IMR-90 (cell line): ENCODE results near the gene MDM4. TPM values are rescaled to one million over a fixed set of nuclear protein-coding genes. Genes with fewer than 3 reads are reported as not detected.

Experiments used
- ATAC-seq: fragments of 200-7000 bp; cut with Tn5 transposase; 2 replicates; pipeline ENCODE4 v1.9.1; 2020; ENCODE audit warnings: low read depth, mild to moderate bottlenecking, moderate library complexity
- BruUV-seq: library from RNA; stranded (reverse); fragments of 400-500 nt; replicated peaks from 2 replicates; lab custom pipeline; 2021; lab: Mats Ljungman, UMichigan
- CTCF ChIA-PET: fragments of 300-600 bp; formaldehyde crosslinking; extraction: SDS; loops from one replicate; lab custom pipeline; 2021; ENCODE audit warnings: antibody characterized with exemption; lab: Yijun Ruan, JAX
- POLR2A ChIA-PET: fragments of 300-600 bp; sonication (Branson Sonifier 250); formaldehyde crosslinking; loops from one replicate; lab custom pipeline; 2022; ENCODE audit warnings: antibody characterized with exemption; ENCODE audit not compliant: unreplicated experiment; lab: Charles Lee
- DNase-seq: peaks from one replicate; pipeline ENCODE4 v3.0.0; 2013
- H2AFZ ChIP-seq: replicated peaks from 2 replicates; pipeline ENCODE3; 2013; ENCODE audit warnings: low read length, mild to moderate bottlenecking; ENCODE audit not compliant: poor library complexity
- H2AK5ac ChIP-seq: 2 replicates; pipeline ENCODE4 v1.6.1; 2013; ENCODE audit warnings: low read depth, low read length, inconsistent platforms
- H2AK9ac ChIP-seq: replicated peaks from 2 replicates; pipeline ENCODE3; 2013; ENCODE audit warnings: mild to moderate bottlenecking, low read depth, low read length, moderate library complexity; ENCODE audit not compliant: poor library complexity
- H2BK120ac ChIP-seq: 2 replicates; pipeline ENCODE4 v1.6.1; 2013; ENCODE audit warnings: low read depth, low read length, inconsistent platforms
- H2BK15ac ChIP-seq: 3 replicates; pipeline ENCODE4 v1.6.1; 2013; ENCODE audit warnings: low read depth, low read length, inconsistent platforms
- H2BK20ac ChIP-seq: 2 replicates; pipeline ENCODE4 v1.6.1; 2013; ENCODE audit warnings: low read depth, mild to moderate bottlenecking, inconsistent platforms, low read length, moderate library complexity
- H2BK5ac ChIP-seq: 2 replicates; pipeline ENCODE4 v1.6.1; 2013; ENCODE audit warnings: mild to moderate bottlenecking, low read depth, low read length, inconsistent platforms; ENCODE audit not compliant: poor library complexity, severe bottlenecking
- H3K14ac ChIP-seq: replicated peaks from 2 replicates; pipeline ENCODE4 v1.6.1; 2013; ENCODE audit warnings: low read depth, low read length, inconsistent platforms
- H3K18ac ChIP-seq: 2 replicates; pipeline ENCODE4 v1.6.1; 2013; ENCODE audit warnings: low read depth, low read length, control low read depth
- H3K23ac ChIP-seq: 2 replicates; pipeline ENCODE4 v1.6.1; 2013; ENCODE audit warnings: low read depth, low read length, inconsistent platforms
- H3K27ac ChIP-seq: 2 replicates; pipeline ENCODE4 v1.5.1; 2013; ENCODE audit warnings: mild to moderate bottlenecking, control low read depth, low read length; ENCODE audit not compliant: insufficient read depth
- H3K27me3 ChIP-seq: 2 replicates; pipeline ENCODE4 v1.6.1; 2013; ENCODE audit warnings: low read length; ENCODE audit not compliant: control insufficient read depth, insufficient read depth
- H3K36me3 ChIP-seq: 2 replicates; pipeline ENCODE4 v1.6.1; 2013; ENCODE audit warnings: low read length, mixed read lengths; ENCODE audit not compliant: control insufficient read depth, insufficient read depth
- H3K4ac ChIP-seq: 2 replicates; pipeline ENCODE4 v1.6.1; 2013; ENCODE audit warnings: low read depth, low read length, inconsistent platforms
- H3K4me1 ChIP-seq: 2 replicates; pipeline ENCODE4 v1.6.1; 2013; ENCODE audit warnings: low read length, mixed read lengths; ENCODE audit not compliant: control insufficient read depth, insufficient read depth
- H3K4me2 ChIP-seq: 2 replicates; pipeline ENCODE4 v1.6.1; 2013; ENCODE audit warnings: low read depth, mild to moderate bottlenecking, control low read depth, low read length, moderate library complexity
- H3K4me3 ChIP-seq: 2 replicates; pipeline ENCODE4 v1.5.1; 2013; ENCODE audit warnings: low read depth, mild to moderate bottlenecking, control low read depth, low read length, moderate library complexity; ENCODE audit not compliant: insufficient read depth
- H3K56ac ChIP-seq: 2 replicates; pipeline ENCODE4 v1.6.1; 2013; ENCODE audit warnings: low read length, inconsistent platforms; ENCODE audit not compliant: insufficient read depth; ENCODE audit errors: extremely low read depth
- H3K79me1 ChIP-seq, 2 experiments: 2 replicates each; pipeline ENCODE4 v1.6.1; 2013; ENCODE audit warnings: low read length in 2 of 2, inconsistent platforms in 1 of 2, low read depth in 1 of 2
- H3K9ac ChIP-seq: 2 replicates; pipeline ENCODE4 v1.6.1; 2013; ENCODE audit warnings: low read depth, low read length, control low read depth
- H3K9me1 ChIP-seq: 2 replicates; pipeline ENCODE4 v1.6.1; 2013; ENCODE audit warnings: low read length, inconsistent platforms; ENCODE audit not compliant: insufficient read depth
- H3K9me3 ChIP-seq: 2 replicates; pipeline ENCODE4 v1.6.1; 2013; ENCODE audit warnings: low read length; ENCODE audit not compliant: control insufficient read depth, insufficient read depth
- H4K20me1 ChIP-seq: 2 replicates; pipeline ENCODE4 v1.6.1; 2013; ENCODE audit warnings: low read length, inconsistent platforms; ENCODE audit not compliant: insufficient read depth
- H4K5ac ChIP-seq: 2 replicates; pipeline ENCODE4 v1.6.1; 2013; ENCODE audit warnings: mild to moderate bottlenecking, low read depth, low read length, control low read depth
- H4K8ac ChIP-seq, 2 experiments: 2 replicates each; pipeline ENCODE4 v1.6.1; 2013; ENCODE audit warnings: low read depth in 2 of 2, low read length in 2 of 2, control low read depth in 1 of 2, inconsistent platforms in 1 of 2
- H4K91ac ChIP-seq: 2 replicates; pipeline ENCODE4 v1.6.1; 2013; ENCODE audit warnings: low read depth, low read length, inconsistent platforms; ENCODE audit not compliant: insufficient read depth
- BHLHE40 ChIP-seq: fragments of 150-350 bp; IDR thresholded peaks from 2 replicates; pipeline ENCODE4 v1.6.1; 2016; ENCODE audit warnings: mild to moderate bottlenecking, low read depth, low read length
- CEBPB ChIP-seq: IDR thresholded peaks from 2 replicates; pipeline ENCODE4 v1.6.1; 2012; ENCODE audit warnings: low read depth, low read length, improper control_type of control experiment
- CHD1 ChIP-seq: IDR thresholded peaks from 2 replicates; pipeline ENCODE4 v1.6.1; 2012; ENCODE audit warnings: low read depth, low read length, improper control_type of control experiment
- ELK1 ChIP-seq: fragments of 150-350 bp; IDR thresholded peaks from 2 replicates; pipeline ENCODE4 v1.6.1; 2016; ENCODE audit warnings: low read depth, mild to moderate bottlenecking, low read length, moderate library complexity, borderline replicate concordance
- FOS ChIP-seq: fragments of 150-350 bp; IDR thresholded peaks from 2 replicates; pipeline ENCODE4 v1.6.1; 2016; ENCODE audit warnings: low read depth, low read length
- MAFK ChIP-seq: IDR thresholded peaks from 2 replicates; pipeline ENCODE4 v1.6.1; 2012; ENCODE audit warnings: low read depth, low read length, improper control_type of control experiment
- MAZ ChIP-seq: IDR thresholded peaks from 2 replicates; pipeline ENCODE4 v1.6.1; 2012; ENCODE audit warnings: low read depth, mild to moderate bottlenecking, low read length, improper control_type of control experiment, moderate library complexity, borderline replicate concordance
- MXI1 ChIP-seq: IDR thresholded peaks from 2 replicates; pipeline ENCODE4 v1.6.1; 2012; ENCODE audit warnings: low read depth, mild to moderate bottlenecking, low read length, moderate library complexity, borderline replicate concordance
- NFE2L2 ChIP-seq: fragments of 150-350 bp; IDR thresholded peaks from 2 replicates; pipeline ENCODE4 v1.6.1; 2016; ENCODE audit warnings: low read depth, mild to moderate bottlenecking, low read length
- POLR2A ChIP-seq: IDR thresholded peaks from 2 replicates; pipeline ENCODE4 v1.6.1; 2012; ENCODE audit warnings: mild to moderate bottlenecking, low read depth, low read length
- RAD21 ChIP-seq: IDR thresholded peaks from 2 replicates; pipeline ENCODE4 v1.6.1; 2012; ENCODE audit warnings: low read length, improper control_type of control experiment
- RCOR1 ChIP-seq: IDR thresholded peaks from 2 replicates; pipeline ENCODE4 v1.6.1; 2012; ENCODE audit warnings: mild to moderate bottlenecking, low read length, improper control_type of control experiment; ENCODE audit not compliant: insufficient replicate concordance
- RFX5 ChIP-seq: IDR thresholded peaks from 2 replicates; pipeline ENCODE4 v1.8.0; 2012; ENCODE audit warnings: low read depth, mild to moderate bottlenecking, low read length, moderate library complexity
- SMC3 ChIP-seq: fragments of 150-350 bp; IDR thresholded peaks from 2 replicates; pipeline ENCODE4 v1.6.1; 2016; ENCODE audit warnings: low read depth, mild to moderate bottlenecking, antibody characterized with exemption, low read length, moderate library complexity
- whole genome bisulfite sequencing, 2 experiments: methylation state at CpG; one replicate each; pipeline versions ENCODE4 v1.1.5 to v1.1.7; 2013; ENCODE audit warnings: missing lambda C conversion rate in 2 of 2; ENCODE audit not compliant: insufficient read length in 1 of 2; ENCODE audit errors: extremely low coverage in 2 of 2; 5-methylcytosine and 5-hydroxymethylcytosine counted together
- dilution Hi-C: fragments of 300-500 bp; cut with HindIII; formaldehyde crosslinking; loops from one replicate; pipeline ENCODE4 v1.14.3; 2018; ENCODE audit warnings: low sequenced_read_pairs; ENCODE audit not compliant: unreplicated experiment
- in situ Hi-C: fragments of 300-500 bp; cut with MboI; formaldehyde crosslinking; loops from 3 replicates; pipeline ENCODE4 v1.14.3; 2019; ENCODE audit warnings: low sequenced_read_pairs, inconsistent platforms, mixed read lengths
- intact Hi-C: fragments of 100-400 bp; cut with micrococcal nuclease; formaldehyde crosslinking; loops from 2 replicates; pipeline ENCODE4 v1.10.0; 2022
- polyA plus RNA-seq, 3 experiments: library from polyadenylated mRNA; depleted of rRNA; stranded (reverse); fragments of >200 nt; gene quantifications; 2 replicates each; pipeline ENCODE4 v1.2.3, GENCODE V29; 2012; ENCODE audit warnings: low replicate concordance in 1 of 3
- total RNA-seq: library from RNA; depleted of rRNA; stranded (reverse); fragments of >200 nt; gene quantifications from 2 replicates; pipeline ENCODE4 v1.2.3, GENCODE V29; 2012
- TF ChIP-seq, protein P1 (sequence below): conservative IDR thresholded peaks from 2 replicates; pipeline ENCODE4 v1.5.1; 2012; ENCODE audit warnings: mild to moderate bottlenecking, low read depth, low read length, improper control_type of control experiment
- TF ChIP-seq, protein P2 (sequence below): fragments of 150-350 bp; IDR thresholded peaks from 2 replicates; pipeline ENCODE4 v1.6.1; 2017; ENCODE audit warnings: mild to moderate bottlenecking, antibody characterized with exemption, low read length, low read depth

Gene MDM4
- total and polyA plus RNA-seq, 2 of the 4 experiments (the other 2 are of a cell fraction): 7.4 to 20.1 TPM

- WGBS, 2 experiments: 100% methylated on average over 2 of the region's 4 CpGs; no CpG with 5 or more reads in 1 of the 2 experiments
- Histone ChIP-seq H3K9me1 (peaks cover 9% of the 10 kb centered on the region; the same call in 1 of the 2 replicates), H3K36me3 (peaks cover 1% of the 10 kb centered on the region; the same call in 1 of the 2 replicates), H3K56ac (no peak overlapping the region), H2AK9ac (no peak overlapping the region), H3K27me3 (peaks cover 4% of the 10 kb centered on the region; the same call in 1 of the 2 replicates), H3K4me1 (no peaks in the 10 kb centered on the region), H3K23ac (no peak overlapping the region), H3K79me1 (no peaks in the 10 kb centered on the region), H4K20me1 (peaks cover 8% of the 10 kb centered on the region; the same call in 1 of the 2 replicates), H2BK5ac (no peak overlapping the region), H4K91ac (no peak overlapping the region), H3K4me3 (no peak overlapping the region), H4K5ac (no peak overlapping the region), H2BK15ac (no peak overlapping the region), H3K27ac (no peak overlapping the region), H2AFZ (no peak overlapping the region), H2BK20ac (no peak overlapping the region), H3K4me2 (no peak overlapping the region), H3K14ac (no peak overlapping the region), H2AK5ac (no peak overlapping the region), H3K4ac (no peak overlapping the region), H2BK120ac (no peak overlapping the region), H3K9me3 (no peaks in the 10 kb centered on the region), H3K9ac (no peak overlapping the region), H4K8ac (no peak overlapping the region), H3K18ac (no peak overlapping the region)
- CTCF ChIA-PET: no interaction called here
- DNase-seq: no peak
- POLR2A ChIA-PET: no interaction called here
- TF ChIP-seq CHD1 (no peak), MXI1 (no peak), MAZ (no peak), CEBPB (no peak), RCOR1 (no peak), ELK1 (no peak), FOS (no peak), NFE2L2 (no peak), BHLHE40 (no peak), RAD21 (no peak), SMC3 (no peak), MAFK (no peak), RFX5 (no peak), POLR2A (no peak)
- TF ChIP-seq, protein P1, sequence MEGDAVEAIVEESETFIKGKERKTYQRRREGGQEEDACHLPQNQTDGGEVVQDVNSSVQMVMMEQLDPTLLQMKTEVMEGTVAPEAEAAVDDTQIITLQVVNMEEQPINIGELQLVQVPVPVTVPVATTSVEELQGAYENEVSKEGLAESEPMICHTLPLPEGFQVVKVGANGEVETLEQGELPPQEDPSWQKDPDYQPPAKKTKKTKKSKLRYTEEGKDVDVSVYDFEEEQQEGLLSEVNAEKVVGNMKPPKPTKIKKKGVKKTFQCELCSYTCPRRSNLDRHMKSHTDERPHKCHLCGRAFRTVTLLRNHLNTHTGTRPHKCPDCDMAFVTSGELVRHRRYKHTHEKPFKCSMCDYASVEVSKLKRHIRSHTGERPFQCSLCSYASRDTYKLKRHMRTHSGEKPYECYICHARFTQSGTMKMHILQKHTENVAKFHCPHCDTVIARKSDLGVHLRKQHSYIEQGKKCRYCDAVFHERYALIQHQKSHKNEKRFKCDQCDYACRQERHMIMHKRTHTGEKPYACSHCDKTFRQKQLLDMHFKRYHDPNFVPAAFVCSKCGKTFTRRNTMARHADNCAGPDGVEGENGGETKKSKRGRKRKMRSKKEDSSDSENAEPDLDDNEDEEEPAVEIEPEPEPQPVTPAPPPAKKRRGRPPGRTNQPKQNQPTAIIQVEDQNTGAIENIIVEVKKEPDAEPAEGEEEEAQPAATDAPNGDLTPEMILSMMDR: no peak
- TF ChIP-seq, protein P2, sequence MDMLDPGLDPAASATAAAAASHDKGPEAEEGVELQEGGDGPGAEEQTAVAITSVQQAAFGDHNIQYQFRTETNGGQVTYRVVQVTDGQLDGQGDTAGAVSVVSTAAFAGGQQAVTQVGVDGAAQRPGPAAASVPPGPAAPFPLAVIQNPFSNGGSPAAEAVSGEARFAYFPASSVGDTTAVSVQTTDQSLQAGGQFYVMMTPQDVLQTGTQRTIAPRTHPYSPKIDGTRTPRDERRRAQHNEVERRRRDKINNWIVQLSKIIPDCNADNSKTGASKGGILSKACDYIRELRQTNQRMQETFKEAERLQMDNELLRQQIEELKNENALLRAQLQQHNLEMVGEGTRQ: no peak
- in situ Hi-C loops (no loop called here), intact Hi-C loops (no loop called here), dilution Hi-C loops (no loop called here)
- no TSS peak for BruUV-seq
- no peak for ATAC-seq
Measured at GRCh38 chr1:204471687-204472086, 44.5 kb upstream of the MDM4 start.
